A549 (cell line): ENCODE data around the gene GNAO1.

ENCODE experiments used
- BHLHE40 ChIP-seq: IDR thresholded peaks from 2 replicates; pipeline ENCODE4 v1.6.1; 2012; ENCODE audit warnings: low read depth, low read length, inconsistent platforms
- CEBPB ChIP-seq, 2 experiments: fragments of >200 bp in 1 of 2; sonication (Bioruptor Twin) in 1 of 2; formaldehyde crosslinking in 1 of 2; IDR thresholded peaks; 2 replicates each; pipeline ENCODE4 v1.6.1; 2012 to 2016
- CTCF ChIP-seq: fragments of >200 bp; sonication (Bioruptor Twin); formaldehyde crosslinking; IDR thresholded peaks from 3 replicates; pipeline ENCODE4 v1.5.1; 2016
- ELK1 ChIP-seq: fragments of 150-350 bp; IDR thresholded peaks from 2 replicates; pipeline ENCODE4 v1.6.1; 2014; ENCODE audit warnings: low read depth, mild to moderate bottlenecking, low read length
- HMGXB4 ChIP-seq: fragments of 250-450 bp; sonication (Bioruptor Pico); IDR thresholded peaks from 2 replicates; pipeline ENCODE4 v1.5.0; 2021; ENCODE audit warnings: mild to moderate bottlenecking, moderate library complexity, borderline replicate concordance
- HOXA7 ChIP-seq: fragments of 250-450 bp; sonication (Bioruptor Pico); IDR thresholded peaks from 2 replicates; pipeline ENCODE4 v1.5.0; 2020; ENCODE audit warnings: mild to moderate bottlenecking, moderate library complexity
- MAFK ChIP-seq: fragments of 450-650 bp; IDR thresholded peaks from 2 replicates; pipeline ENCODE4 v1.6.1; 2014; ENCODE audit not compliant: partially characterized antibody
- MAX ChIP-seq: IDR thresholded peaks from 2 replicates; pipeline ENCODE4 v1.6.1; 2012
- MYC ChIP-seq: IDR thresholded peaks from 2 replicates; pipeline ENCODE4 v1.6.1; 2012; ENCODE audit warnings: mild to moderate bottlenecking, inconsistent platforms, low read length, improper control_type of control experiment, borderline replicate concordance
- PBX3 ChIP-seq: IDR thresholded peaks from 2 replicates; pipeline ENCODE4 v1.6.1; 2012
- POLR2A ChIP-seq: IDR thresholded peaks from 2 replicates; pipeline ENCODE4 v1.6.1; 2012; ENCODE audit warnings: mild to moderate bottlenecking, low read length
- RAD21 ChIP-seq, 2 experiments: fragments of >200 bp in 1 of 2; sonication (Bioruptor Twin) in 1 of 2; formaldehyde crosslinking in 1 of 2; IDR thresholded peaks in 1 of 2; conservative IDR thresholded peaks in 1 of 2; 2 replicates in 1 of 2; 3 replicates in 1 of 2; pipeline ENCODE4 v1.6.1; 2012 to 2018; ENCODE audit warnings: inconsistent platforms in 1 of 2
- RCOR1 ChIP-seq: fragments of 150-350 bp; IDR thresholded peaks from 2 replicates; pipeline ENCODE4 v1.6.1; 2014; ENCODE audit warnings: antibody characterized with exemption, low read length, low read depth
- ZFP36 ChIP-seq: fragments of 450-650 bp; IDR thresholded peaks from 2 replicates; pipeline ENCODE4 v1.6.1; 2014; ENCODE audit warnings: borderline replicate concordance; ENCODE audit not compliant: partially characterized antibody

GRCh38 chr16:56330476-56330875 is 139.2 kb downstream of the GNAO1 start:
- TF ChIP-seq CTCF (no peak), HOXA7 (CRISPR knock-in tag) (no peak), CEBPB (IDR thresholded peaks at IDR 0.05) (no peak), MAX (no peak), ELK1 (no peak), MYC (no peak), POLR2A (no peak), ZFP36 (no peak), RAD21 (conservative IDR thresholded peaks at IDR 0.05 in 1 of 2, IDR thresholded peaks at IDR 0.05 in 1 of 2) (no peak), BHLHE40 (no peak), MAFK (no peak), RCOR1 (no peak), HMGXB4 (no peak), PBX3 (no peak)
